ENCODE results near the gene CNGA3.

Gene CNGA3

DNA sequence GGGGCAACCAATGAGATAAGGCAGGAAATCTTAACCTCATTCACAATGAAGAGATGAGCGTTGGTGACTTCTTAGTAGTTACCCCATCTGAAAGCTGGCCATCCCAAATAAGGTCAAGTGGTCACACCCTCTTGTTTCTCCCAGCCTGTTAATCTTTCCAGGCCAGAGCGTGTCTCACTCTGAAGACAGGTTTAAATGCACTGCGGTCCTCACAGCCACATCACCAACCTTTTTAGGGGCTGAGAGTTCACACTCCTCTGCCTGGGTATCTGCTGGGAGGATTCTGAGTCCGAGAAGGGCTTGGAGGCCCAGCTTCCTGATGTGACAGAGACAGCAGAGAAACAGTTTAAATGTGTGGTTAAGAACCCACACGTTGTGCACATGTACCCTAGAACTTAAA lies 13.3 kb upstream of the CNGA3 start:
- DNase-seq: no peak

GRCh38 chr2:98333922-98334321 lies 12.3 kb upstream of the CNGA3 start:
- no peak for DNase-seq

GRCh38 chr2:98334439-98335078 lies 11.7 kb upstream of the CNGA3 start:
- DNase-seq: no peak

- DNase-seq: no peak
Measured at GRCh38 chr2:98335271-98335670, 11.0 kb upstream of the CNGA3 start.

DNA sequence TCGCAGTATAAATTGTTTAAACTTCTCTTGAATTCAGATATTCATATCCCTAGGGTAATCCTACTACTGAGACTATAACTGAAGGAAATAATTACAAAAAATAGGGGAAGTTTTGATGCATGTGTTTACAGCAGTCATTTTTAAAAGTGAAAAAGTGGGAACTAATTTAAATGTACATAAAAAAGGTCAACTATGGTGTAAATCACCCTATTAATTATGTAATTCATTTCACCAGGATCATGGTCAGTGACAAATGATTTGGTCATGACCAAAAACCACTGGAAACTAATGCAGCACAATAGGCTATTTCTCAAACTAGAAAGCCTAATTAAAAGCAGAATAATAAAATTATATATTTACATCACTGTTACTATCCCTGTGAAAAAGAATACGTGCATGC lies 5.0 kb upstream of the CNGA3 start:
- DNase-seq: peak; percentile 3

DNA sequence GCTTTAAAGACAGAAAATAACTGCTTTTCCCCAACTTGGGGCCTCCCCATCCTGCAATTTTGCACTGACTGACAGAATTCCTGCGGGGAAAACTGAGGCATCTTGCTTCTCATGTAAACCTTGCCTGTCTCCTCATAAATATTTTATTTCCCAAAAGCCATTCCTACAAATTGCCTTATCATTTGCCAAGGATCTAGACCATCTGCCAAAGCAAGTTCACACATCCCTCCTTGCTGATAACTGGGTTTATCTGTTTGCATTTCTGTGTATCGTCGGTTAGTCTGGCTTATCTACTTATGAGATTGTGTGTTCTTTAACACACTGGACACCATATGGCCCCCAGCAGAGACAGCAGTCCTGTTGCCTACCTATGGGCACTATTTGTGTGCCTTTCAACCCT lies 3.0 kb upstream of the CNGA3 start:
- DNase-seq: no peak

GRCh38 chr2:98347298-98348065 lies 1.2 kb downstream of the CNGA3 start:
- DNase-seq: no peak

- DNase-seq: no peak
Measured at GRCh38 chr2:98348066-98348561, 1.9 kb downstream of the CNGA3 start.

- DNase-seq: peak; percentile 30
Measured at GRCh38 chr2:98350411-98350810, 4.2 kb downstream of the CNGA3 start.

DNA sequence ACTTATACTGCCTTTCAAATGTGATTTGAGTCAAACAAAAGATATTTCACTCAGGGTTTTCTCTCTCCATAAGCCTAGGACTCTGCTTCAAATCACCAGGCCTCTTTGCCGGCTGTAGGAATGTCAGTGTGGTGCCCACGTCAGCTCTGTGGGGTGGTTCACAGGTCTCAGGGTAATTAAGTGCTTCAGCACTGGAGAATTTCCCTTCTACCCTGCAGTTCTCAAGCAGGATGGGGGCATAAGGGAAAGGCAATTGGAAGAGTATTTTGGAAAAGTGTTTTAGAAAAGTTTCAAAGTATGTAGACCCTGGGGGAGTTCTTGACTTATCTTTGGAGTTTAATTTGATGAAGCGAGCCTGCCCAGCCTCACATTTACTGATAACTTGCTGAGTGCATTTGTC lies 9.6 kb downstream of the CNGA3 start:
- DNase-seq: no peak

DNA sequence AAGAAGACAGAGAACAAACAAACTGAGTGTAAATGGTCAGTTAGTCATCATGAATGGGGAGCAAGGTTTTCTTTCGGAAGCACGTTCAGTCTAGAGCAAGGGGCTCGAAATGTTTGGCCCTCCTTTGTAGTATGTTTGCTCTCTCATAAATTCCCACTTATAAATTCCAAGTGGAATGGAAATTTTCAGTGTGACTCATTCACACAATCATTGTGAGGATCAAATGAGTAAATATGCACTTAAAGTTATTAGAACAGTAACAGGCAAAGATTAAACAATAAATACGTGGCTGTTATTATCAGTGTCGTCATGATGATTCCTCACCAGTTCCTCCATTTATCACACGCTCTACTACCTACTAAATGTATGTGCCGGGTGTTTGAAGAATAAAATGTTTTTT lies 10.5 kb downstream of the CNGA3 start:
- no peak for DNase-seq

DNA sequence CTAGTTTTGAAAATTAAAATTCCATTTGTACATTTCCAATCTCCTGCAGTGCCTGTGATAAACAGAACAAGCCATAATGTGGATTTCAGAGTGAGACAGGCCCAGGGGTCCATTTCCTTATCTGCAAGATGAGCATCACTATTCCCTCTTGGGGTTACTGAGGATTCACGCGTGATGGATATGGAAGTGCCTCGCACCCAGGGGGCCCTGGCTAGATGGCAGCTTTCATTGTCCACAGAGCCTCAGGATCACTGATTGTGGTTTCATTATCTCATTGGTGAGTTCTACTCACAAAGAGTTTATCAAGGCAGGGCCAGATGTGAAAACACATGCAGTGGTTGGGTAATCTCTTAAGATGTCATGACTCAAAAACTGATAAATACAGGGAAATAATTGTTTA lies 11.6 kb downstream of the CNGA3 start:
- no peak for DNase-seq

GRCh38 chr2:98359986-98360385 lies 13.7 kb downstream of the CNGA3 start:
- DNase-seq: no peak

- DNase-seq: no peak
Measured at GRCh38 chr2:98367721-98368120, 21.5 kb downstream of the CNGA3 start.

GRCh38 chr2:98369710-98370239 lies 23.5 kb downstream of the CNGA3 start:
- no peak for DNase-seq

DNA sequence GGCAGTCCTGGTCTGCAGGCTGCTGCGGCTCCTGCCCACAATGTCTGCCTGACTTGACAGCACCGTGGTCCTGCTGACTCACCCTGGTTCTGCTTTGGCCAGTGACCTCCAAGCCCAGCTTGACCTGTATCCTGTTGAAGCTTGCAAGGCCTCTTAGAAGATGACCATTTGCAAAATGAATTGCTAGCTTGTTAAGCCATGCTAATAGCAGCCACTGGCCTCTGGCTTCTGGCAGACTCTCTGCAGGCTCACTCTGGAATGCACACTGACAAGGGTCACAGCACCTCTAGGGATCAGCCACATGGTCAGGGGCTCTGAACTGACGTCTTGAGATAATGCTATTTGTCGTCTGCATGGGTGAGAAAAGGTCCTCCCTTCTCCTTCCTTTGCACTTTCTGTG lies 25.9 kb downstream of the CNGA3 start:
- DNase-seq: no peak

GRCh38 chr2:98372579-98372978 lies 26.3 kb downstream of the CNGA3 start:
- DNase-seq: no peak

DNA sequence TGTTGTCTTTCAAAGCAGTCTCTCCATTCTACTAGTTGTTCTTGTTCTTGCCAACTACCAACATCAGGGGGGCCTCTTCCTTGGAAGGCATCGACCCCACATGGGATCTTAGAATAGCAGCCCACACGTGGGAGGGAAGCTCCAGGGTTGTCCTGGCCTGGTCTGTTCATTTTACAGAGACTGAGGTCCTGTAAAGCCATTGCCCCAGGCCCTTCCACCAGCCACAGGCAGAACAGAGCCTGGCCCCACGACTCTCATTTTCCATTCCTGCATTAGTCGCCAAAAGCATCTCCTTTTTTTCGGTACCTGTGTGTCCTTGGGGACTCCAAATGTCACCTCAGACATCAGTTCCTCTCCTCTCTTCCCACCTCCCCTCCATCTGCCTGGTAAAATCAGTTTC lies 28.0 kb downstream of the CNGA3 start:
- no peak for DNase-seq

DNA sequence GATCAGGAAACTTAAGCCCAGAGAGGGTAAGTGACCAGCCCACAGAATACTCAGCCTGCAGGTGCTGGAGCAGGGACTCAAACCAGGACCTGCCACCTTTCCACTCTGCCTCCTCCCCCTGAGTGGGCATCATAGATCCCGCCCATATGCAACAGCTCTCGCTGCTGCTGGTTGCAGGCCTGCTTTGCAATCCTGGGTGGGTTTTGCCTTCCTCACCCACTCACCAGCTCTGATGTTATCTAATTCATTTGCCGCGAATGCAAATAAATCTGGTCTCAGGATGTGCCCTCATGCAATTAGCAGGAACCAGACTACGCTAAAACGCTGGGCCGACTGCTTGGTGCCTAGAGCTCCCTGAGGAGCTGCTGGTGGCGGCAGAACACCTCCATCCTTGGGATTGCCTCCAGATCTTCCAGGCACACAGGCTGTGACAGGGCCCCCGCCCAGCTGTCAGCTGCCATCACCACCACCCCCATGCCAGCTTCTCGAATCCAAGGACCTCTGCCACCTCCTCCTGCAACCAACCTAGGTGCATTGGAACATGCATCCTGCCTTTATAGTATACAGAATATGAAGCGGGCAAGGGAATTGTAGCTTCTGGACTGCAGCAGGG lies 28.8 kb downstream of the CNGA3 start:
- DNase-seq: no peak

GRCh38 chr2:98376301-98376910 lies 30.1 kb downstream of the CNGA3 start:
- DNase-seq: no peak

GRCh38 chr2:98376996-98377395 lies 30.7 kb downstream of the CNGA3 start:
- no peak for DNase-seq

- DNase-seq: no peak
Measured at GRCh38 chr2:98377544-98377943, 31.3 kb downstream of the CNGA3 start.

GRCh38 chr2:98378196-98378595 lies 31.9 kb downstream of the CNGA3 start:
- no peak for DNase-seq
